Neuronal stem cell (in vitro differentiated cells): ENCODE results near the gene ANO6.

ENCODE experiments used
- DNase-seq: peaks from one replicate; pipeline ENCODE4 v3.0.0-alpha.2; 2013; ENCODE audit warnings: low spot score
- H2AFZ ChIP-seq: one replicate; pipeline ENCODE4 v1.6.1; 2013; ENCODE audit warnings: mild to moderate bottlenecking, low read length, inconsistent platforms
- H2AK5ac ChIP-seq: 2 replicates; pipeline ENCODE4 v1.6.1; 2013; ENCODE audit warnings: low read depth, mild to moderate bottlenecking, inconsistent platforms, low read length, moderate library complexity, mixed read lengths
- H2BK120ac ChIP-seq: 2 replicates; pipeline ENCODE4 v1.6.1; 2013; ENCODE audit warnings: low read depth, mild to moderate bottlenecking, inconsistent platforms, low read length, moderate library complexity, mixed read lengths
- H2BK12ac ChIP-seq: one replicate; pipeline ENCODE4 v1.6.1; 2013; ENCODE audit warnings: low read length, inconsistent platforms
- H2BK15ac ChIP-seq: 2 replicates; pipeline ENCODE4 v1.6.1; 2013; ENCODE audit warnings: mild to moderate bottlenecking, low read length, inconsistent platforms, mixed read lengths
- H2BK5ac ChIP-seq: one replicate; pipeline ENCODE4 v1.6.1; 2013; ENCODE audit warnings: inconsistent platforms, mild to moderate bottlenecking, low read length, moderate library complexity
- H3K14ac ChIP-seq: one replicate; pipeline ENCODE4 v1.6.1; 2013; ENCODE audit warnings: low read length, inconsistent platforms
- H3K18ac ChIP-seq: 2 replicates; pipeline ENCODE4 v1.6.1; 2013; ENCODE audit warnings: low read length, inconsistent platforms
- H3K23ac ChIP-seq: 2 replicates; pipeline ENCODE4 v1.6.1; 2013; ENCODE audit warnings: low read depth, mild to moderate bottlenecking, mixed read lengths, low read length, inconsistent platforms; ENCODE audit not compliant: poor library complexity
- H3K27ac ChIP-seq: replicated peaks from 3 replicates; pipeline ENCODE4 v1.5.1; 2013; ENCODE audit warnings: low read length, inconsistent platforms
- H3K27me3 ChIP-seq, 3 experiments: 2 replicates each; pipeline ENCODE4 v1.6.1; 2013; ENCODE audit warnings: low read length in 3 of 3, mild to moderate bottlenecking in 2 of 3, inconsistent platforms in 1 of 3, low read depth in 1 of 3, mixed read lengths in 1 of 3, moderate library complexity in 1 of 3; ENCODE audit not compliant: control insufficient read depth in 3 of 3, insufficient read depth in 3 of 3
- H3K36me3 ChIP-seq, 2 donors: replicated peaks in 1 of 2; 2 replicates each; pipeline ENCODE4 v1.6.1; 2013; ENCODE audit warnings: low read length in 2 of 2; ENCODE audit not compliant: control insufficient read depth in 2 of 2, insufficient read depth in 2 of 2
- H3K4ac ChIP-seq: 2 replicates; pipeline ENCODE4 v1.6.1; 2013; ENCODE audit warnings: inconsistent platforms, mild to moderate bottlenecking, low read length, moderate library complexity
- H3K4me1 ChIP-seq, 2 donors: 1 replicate in 1 of 2; 2 replicates in 1 of 2; pipeline ENCODE4 v1.6.1; 2013; ENCODE audit warnings: low read length in 2 of 2, low read depth in 1 of 2; ENCODE audit not compliant: control insufficient read depth in 2 of 2, insufficient read depth in 1 of 2
- H3K4me2 ChIP-seq: one replicate; pipeline ENCODE4 v1.6.1; 2013; ENCODE audit warnings: mild to moderate bottlenecking, low read length, inconsistent platforms; ENCODE audit not compliant: insufficient read depth, poor library complexity, severe bottlenecking
- H3K4me3 ChIP-seq, 2 donors: 2 replicates each; pipeline ENCODE4 v1.5.1; 2013; ENCODE audit warnings: low read length in 2 of 2, mild to moderate bottlenecking in 2 of 2, inconsistent platforms in 1 of 2, moderate library complexity in 1 of 2
- H3K79me1 ChIP-seq: one replicate; pipeline ENCODE4 v1.6.1; 2013; ENCODE audit warnings: low read depth, mild to moderate bottlenecking, inconsistent platforms, low read length, moderate library complexity
- H3K9ac ChIP-seq: one replicate; pipeline ENCODE4 v1.6.1; 2013; ENCODE audit warnings: mild to moderate bottlenecking, low read depth, low read length, inconsistent platforms; ENCODE audit not compliant: poor library complexity
- H3K9me3 ChIP-seq, 2 donors: replicated peaks in 1 of 2; 2 replicates each; pipeline versions ENCODE3 to v1.6.1; 2013; ENCODE audit warnings: low read length in 2 of 2, mild to moderate bottlenecking in 2 of 2, inconsistent platforms in 1 of 2, low read depth in 1 of 2, mixed read lengths in 1 of 2, moderate library complexity in 1 of 2; ENCODE audit not compliant: control insufficient read depth in 2 of 2, insufficient read depth in 1 of 2
- H4K8ac ChIP-seq: one replicate; pipeline ENCODE4 v1.6.1; 2013; ENCODE audit warnings: low read depth, mild to moderate bottlenecking, inconsistent platforms, low read length, moderate library complexity
- H4K91ac ChIP-seq: one replicate; pipeline ENCODE4 v1.6.1; 2013; ENCODE audit warnings: low read length, low read depth, mild to moderate bottlenecking, inconsistent platforms; ENCODE audit not compliant: poor library complexity
- WGBS, 2 donors: extraction: QIAGEN DNeasy Blood & Tissue Kit; methylation state at CpG; one replicate each; pipeline ENCODE4 v1.1.7; 2013; ENCODE audit warnings: missing lambda C conversion rate in 2 of 2, mixed read lengths in 1 of 2; ENCODE audit not compliant: insufficient read length in 2 of 2, insufficient replicate concordance in 1 of 2; ENCODE audit errors: extremely low coverage in 2 of 2; 5-methylcytosine and 5-hydroxymethylcytosine counted together

The ANO6 gene

DNA sequence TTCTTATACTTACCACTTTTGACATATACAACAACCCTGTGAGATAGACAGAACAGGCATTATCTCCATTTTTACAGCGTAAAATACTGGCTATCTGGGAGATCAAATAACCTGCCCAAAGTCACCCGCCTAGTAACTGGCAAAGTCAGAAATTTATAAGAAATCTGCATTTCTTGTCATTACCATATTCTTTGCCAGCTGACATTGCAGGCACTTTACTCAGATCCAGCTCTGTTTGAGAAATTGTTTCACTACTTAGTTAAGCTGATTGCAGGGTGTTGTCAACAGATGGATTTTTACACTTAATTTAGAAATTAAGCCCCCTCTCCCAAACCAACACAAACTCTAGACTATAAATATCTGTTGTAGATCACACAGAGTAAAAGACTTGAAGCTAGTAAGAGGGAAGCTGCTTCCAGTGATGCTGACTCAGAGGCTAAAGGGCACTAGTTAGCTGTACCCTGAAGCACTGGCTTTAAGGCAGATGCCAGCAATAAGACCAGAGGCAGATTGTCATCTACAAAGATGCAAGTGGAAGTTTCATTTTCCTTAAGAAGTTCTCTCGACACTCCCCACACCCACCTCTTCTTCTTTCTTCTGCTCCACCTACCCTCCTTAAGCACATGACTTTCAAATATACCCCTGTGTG lies 153.1 kb downstream of the ANO6 start:
- Histone ChIP-seq H4K91ac (no peak overlapping the region), H2AFZ (no peak overlapping the region), H3K4me3 (no peak overlapping the region), H2BK12ac (no peak overlapping the region), H3K18ac (no peak overlapping the region), H3K4me2 (no peak overlapping the region), H3K4ac (no peak overlapping the region), H3K79me1 (no peaks in the 10 kb centered on the region), H3K27me3 (no peaks in the 10 kb centered on the region), H3K23ac (no peak overlapping the region), H3K36me3 (peaks cover 7 to 18% of the 10 kb centered on the region in 2 donors), H4K8ac (no peak overlapping the region), H2BK15ac (no peak overlapping the region), H3K9me3 (peaks cover 2 to 19% of the 10 kb centered on the region in 2 donors), H2AK5ac (no peak overlapping the region), H2BK5ac (no peak overlapping the region), H2BK120ac (no peak overlapping the region), H3K4me1 (no peaks in the 10 kb centered on the region), H3K14ac (no peak overlapping the region), H3K9ac (no peak overlapping the region), H3K27ac (no peak overlapping the region)
- WGBS, 2 donors, result no CpG with 5 or more reads among the region's 3 CpGs
- DNase-seq, result no peak

DNA sequence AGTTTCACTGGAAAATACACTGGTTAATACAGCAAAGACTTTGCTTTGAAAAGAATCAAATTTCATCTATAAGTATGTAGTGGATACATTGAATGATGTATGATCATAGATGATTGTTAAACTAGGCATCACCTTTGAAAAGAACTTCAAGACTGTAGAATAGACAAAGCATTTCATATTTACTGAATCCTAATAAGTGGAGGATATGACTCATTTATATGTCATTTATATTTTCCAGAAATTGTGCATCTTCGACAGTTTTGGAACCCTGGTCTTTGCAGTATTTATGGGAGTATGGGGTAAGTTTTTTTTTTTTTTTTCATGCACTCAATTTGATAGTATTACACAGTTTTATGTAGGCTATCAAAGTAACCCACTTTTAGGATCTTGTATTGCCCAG lies 161.9 kb downstream of the ANO6 start:
- Histone ChIP-seq H3K79me1 (peaks cover 2% of the 10 kb centered on the region), H3K4ac (no peak overlapping the region), H3K23ac (no peak overlapping the region), H2BK15ac (no peak overlapping the region), H3K4me2 (no peak overlapping the region), H2BK12ac (no peak overlapping the region), H2AFZ (no peak overlapping the region), H4K8ac (no peak overlapping the region), H4K91ac (no peak overlapping the region), H3K36me3 (peaks cover 8 to 41% of the 10 kb centered on the region in 2 donors), H3K9ac (no peak overlapping the region), H3K4me3 (no peak overlapping the region), H2AK5ac (no peak overlapping the region), H3K9me3 (no peaks in the 10 kb centered on the region), H3K27ac (no peak overlapping the region), H2BK5ac (no peak overlapping the region), H3K27me3 (no peaks in the 10 kb centered on the region), H3K14ac (no peak overlapping the region), H3K18ac (no peak overlapping the region), H3K4me1 (no peaks in the 10 kb centered on the region), H2BK120ac (no peak overlapping the region)
- DNase-seq, result no peak
- WGBS, 2 donors, result no CpG with 5 or more reads among the region's 1 CpG

DNA sequence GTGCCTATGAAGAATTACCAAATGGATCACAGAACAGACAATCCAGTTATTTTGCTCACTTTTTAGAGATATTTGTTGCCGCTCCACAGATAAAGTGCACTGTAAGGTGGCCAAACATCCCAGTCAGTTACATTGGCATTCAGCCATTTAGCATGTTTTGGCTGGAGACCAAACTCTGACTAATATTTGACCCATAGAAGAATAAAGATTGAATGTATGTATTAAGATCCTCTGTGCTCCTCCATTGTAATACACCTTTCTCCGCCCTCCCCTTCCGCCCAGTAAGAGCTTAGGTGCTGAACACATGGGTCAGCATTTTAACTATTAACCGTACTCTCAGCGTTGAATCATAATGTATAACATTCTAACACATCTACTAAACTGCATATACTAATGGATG lies 163.4 kb downstream of the ANO6 start:
- Histone ChIP-seq H2BK15ac (no peak overlapping the region), H4K8ac (no peak overlapping the region), H2BK120ac (no peak overlapping the region), H3K4me2 (no peak overlapping the region), H3K79me1 (peaks cover 2% of the 10 kb centered on the region), H3K27me3 (no peaks in the 10 kb centered on the region), H3K9ac (no peak overlapping the region), H3K4me3 (no peak overlapping the region), H2AFZ (no peak overlapping the region), H3K27ac (no peak overlapping the region), H3K4ac (no peak overlapping the region), H3K4me1 (no peaks in the 10 kb centered on the region), H2BK5ac (no peak overlapping the region), H3K36me3 (peaks cover 8 to 54% of the 10 kb centered on the region in 2 donors), H2BK12ac (no peak overlapping the region), H3K14ac (no peak overlapping the region), H2AK5ac (no peak overlapping the region), H3K23ac (no peak overlapping the region), H3K9me3 (no peaks in the 10 kb centered on the region), H3K18ac (no peak overlapping the region), H4K91ac (no peak overlapping the region)
- no CpG with 5 or more reads among the region's 5 CpGs for WGBS, 2 donors
- no peak for DNase-seq

DNA sequence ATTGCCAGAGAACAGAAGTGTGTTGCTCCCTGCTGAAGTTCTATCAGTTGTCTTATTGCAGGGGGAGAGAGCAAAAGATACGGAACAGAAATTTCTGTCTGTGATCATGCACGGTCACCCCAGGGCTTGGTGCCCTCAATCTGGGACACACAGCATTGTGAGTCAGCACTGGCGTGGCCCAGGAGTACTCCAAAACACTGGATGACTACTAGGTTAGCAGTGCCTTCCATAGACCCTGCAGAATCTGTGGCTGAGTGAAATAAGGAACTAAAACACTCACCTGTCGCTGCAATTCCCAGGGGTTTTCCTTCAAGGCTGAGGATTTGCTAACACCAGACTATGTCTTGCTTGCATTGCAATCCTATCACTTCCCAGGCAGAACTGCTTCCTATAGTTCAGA lies 165.5 kb downstream of the ANO6 start:
- no peak overlapping the region for H2AFZ ChIP-seq
- H3K27ac ChIP-seq, result no peak overlapping the region
- no peak overlapping the region for H4K91ac ChIP-seq
- H3K14ac ChIP-seq, result no peak overlapping the region
- H3K4me3 ChIP-seq, result no peak overlapping the region
- H3K4ac ChIP-seq, result no peak overlapping the region
- no peaks in the 10 kb centered on the region for H3K27me3 ChIP-seq
- H3K23ac ChIP-seq, result no peak overlapping the region
- no peak overlapping the region for H2BK15ac ChIP-seq
- peaks cover 11 to 72% of the 10 kb centered on the region in 2 donors for H3K36me3 ChIP-seq
- no peak for DNase-seq
- no peak overlapping the region for H2AK5ac ChIP-seq
- H2BK5ac ChIP-seq, result no peak overlapping the region
- no peak overlapping the region for H2BK12ac ChIP-seq
- H3K79me1 ChIP-seq, result peaks cover 2% of the 10 kb centered on the region
- H3K18ac ChIP-seq, result no peak overlapping the region
- no peak overlapping the region for H4K8ac ChIP-seq
- no CpG with 5 or more reads among the region's 4 CpGs for WGBS, 2 donors
- no peaks in the 10 kb centered on the region for H3K9me3 ChIP-seq
- no peak overlapping the region for H3K9ac ChIP-seq
- no peak overlapping the region for H2BK120ac ChIP-seq
- H3K4me1 ChIP-seq, result no peaks in the 10 kb centered on the region
- no peak overlapping the region for H3K4me2 ChIP-seq
